ENCODE results near the gene CELF1.
"Not testable (repeated sequence)": the region's sequence is repeated elsewhere in the genome, so short reads cannot be mapped to it uniquely, and the experiment has no call there.

The CELF1 gene

GRCh38 chr11:47550288-47551047, 2.5 kb downstream of the CELF1 start:
- Histone ChIP-seq H2AFZ (no peak overlapping the region), H3K79me2 (peaks cover 36% of the 10 kb centered on the region), H3K9ac (no peak overlapping the region), H3K27ac (no peak overlapping the region), H3K4me3 (ENCODE audit: low read depth, low read length) (no peak overlapping the region), H3K4me1 (peaks cover 3% of the 10 kb centered on the region), H3K36me3 (ENCODE audit: control insufficient read depth, insufficient read depth, low read length) (no peaks in the 10 kb centered on the region), H3K4me2 (ENCODE audit: low read length) (peak overlapping the region; percentile 6), H3K27me3 (ENCODE audit: control insufficient read depth, insufficient read depth, low read length) (no peaks in the 10 kb centered on the region), H3K9me3 (ENCODE audit: control insufficient read depth, low read length) (no peaks in the 10 kb centered on the region)
- TF ChIP-seq CTCF (IDR thresholded peaks at IDR 0.05) = no peak

GRCh38 chr11:47546274-47546673, 6.7 kb downstream of the CELF1 start:
- H3K27me3 ChIP-seq (ENCODE audit: control insufficient read depth, insufficient read depth, low read length); H3K9ac ChIP-seq; H3K9me3 ChIP-seq (ENCODE audit: control insufficient read depth, low read length); H3K27ac ChIP-seq; H3K4me3 ChIP-seq (ENCODE audit: low read depth, low read length); H3K4me2 ChIP-seq (ENCODE audit: low read length); H3K4me1 ChIP-seq; H2AFZ ChIP-seq; H3K36me3 ChIP-seq (ENCODE audit: control insufficient read depth, insufficient read depth, low read length): not testable (repeated sequence)
- H3K79me2 ChIP-seq = peaks cover 57% of the 10 kb centered on the region

GRCh38 chr11:47545298-47545697, 7.6 kb downstream of the CELF1 start:
- H3K9me3 ChIP-seq (ENCODE audit: control insufficient read depth, low read length) = no peaks in the 10 kb centered on the region
- no peak overlapping the region for H3K9ac ChIP-seq
- H3K27me3 ChIP-seq (ENCODE audit: control insufficient read depth, insufficient read depth, low read length) = no peaks in the 10 kb centered on the region
- no peaks in the 10 kb centered on the region for H3K4me1 ChIP-seq
- no peak overlapping the region for H2AFZ ChIP-seq
- H3K4me2 ChIP-seq (ENCODE audit: low read length) = no peak overlapping the region
- H3K36me3 ChIP-seq (ENCODE audit: control insufficient read depth, insufficient read depth, low read length) = no peaks in the 10 kb centered on the region
- TF ChIP-seq CTCF (IDR thresholded peaks at IDR 0.05) = no peak
- no peak overlapping the region for H3K27ac ChIP-seq
- no peak overlapping the region for H3K4me3 ChIP-seq (ENCODE audit: low read depth, low read length)
- peaks cover 62% of the 10 kb centered on the region for H3K79me2 ChIP-seq

GRCh38 chr11:47541070-47541469, 11.9 kb downstream of the CELF1 start:
- TF ChIP-seq CTCF (IDR thresholded peaks at IDR 0.05) = no peak

GRCh38 chr11:47539681-47540039, 13.3 kb downstream of the CELF1 start:
- Histone ChIP-seq H3K79me2 (peaks cover 63% of the 10 kb centered on the region), H2AFZ (no peak overlapping the region), H3K4me3 (ENCODE audit: low read depth, low read length) (peak overlapping the region; percentile 20), H3K36me3 (ENCODE audit: control insufficient read depth, insufficient read depth, low read length) (no peaks in the 10 kb centered on the region), H3K4me1 (peaks cover 7% of the 10 kb centered on the region), H3K4me2 (ENCODE audit: low read length) (peak overlapping the region; percentile 9), H3K9ac (no peak overlapping the region), H3K9me3 (ENCODE audit: control insufficient read depth, low read length) (no peaks in the 10 kb centered on the region), H3K27me3 (ENCODE audit: control insufficient read depth, insufficient read depth, low read length) (no peaks in the 10 kb centered on the region), H3K27ac (no peak overlapping the region)
- TF ChIP-seq CTCF (IDR thresholded peaks at IDR 0.05) = no peak

More at GRCh38 chr11:47541070-47541469, 11.9 kb downstream of the CELF1 start:
- H3K4me2 ChIP-seq (ENCODE audit: low read length) = no peak overlapping the region
- H3K79me2 ChIP-seq = peaks cover 58% of the 10 kb centered on the region
- no peak overlapping the region for H3K9ac ChIP-seq
- no peak overlapping the region for H2AFZ ChIP-seq
- no peaks in the 10 kb centered on the region for H3K36me3 ChIP-seq (ENCODE audit: control insufficient read depth, insufficient read depth, low read length)
- H3K9me3 ChIP-seq (ENCODE audit: control insufficient read depth, low read length) = no peaks in the 10 kb centered on the region
- H3K4me1 ChIP-seq = peaks cover 7% of the 10 kb centered on the region
- H3K27me3 ChIP-seq (ENCODE audit: control insufficient read depth, insufficient read depth, low read length) = no peaks in the 10 kb centered on the region
- H3K27ac ChIP-seq = no peak overlapping the region
- H3K4me3 ChIP-seq (ENCODE audit: low read depth, low read length) = no peak overlapping the region

All from parathyroid adenoma (tissue), 2 donors.